Fibroblast of gingiva (primary cell): Measurements from ENCODE around the gene DCTN3.

Source experiments
- DNase-seq: peaks from one replicate; pipeline ENCODE4 v3.0.0-alpha.2; 2011; ENCODE audit warnings: low read depth

Gene DCTN3

DNA sequence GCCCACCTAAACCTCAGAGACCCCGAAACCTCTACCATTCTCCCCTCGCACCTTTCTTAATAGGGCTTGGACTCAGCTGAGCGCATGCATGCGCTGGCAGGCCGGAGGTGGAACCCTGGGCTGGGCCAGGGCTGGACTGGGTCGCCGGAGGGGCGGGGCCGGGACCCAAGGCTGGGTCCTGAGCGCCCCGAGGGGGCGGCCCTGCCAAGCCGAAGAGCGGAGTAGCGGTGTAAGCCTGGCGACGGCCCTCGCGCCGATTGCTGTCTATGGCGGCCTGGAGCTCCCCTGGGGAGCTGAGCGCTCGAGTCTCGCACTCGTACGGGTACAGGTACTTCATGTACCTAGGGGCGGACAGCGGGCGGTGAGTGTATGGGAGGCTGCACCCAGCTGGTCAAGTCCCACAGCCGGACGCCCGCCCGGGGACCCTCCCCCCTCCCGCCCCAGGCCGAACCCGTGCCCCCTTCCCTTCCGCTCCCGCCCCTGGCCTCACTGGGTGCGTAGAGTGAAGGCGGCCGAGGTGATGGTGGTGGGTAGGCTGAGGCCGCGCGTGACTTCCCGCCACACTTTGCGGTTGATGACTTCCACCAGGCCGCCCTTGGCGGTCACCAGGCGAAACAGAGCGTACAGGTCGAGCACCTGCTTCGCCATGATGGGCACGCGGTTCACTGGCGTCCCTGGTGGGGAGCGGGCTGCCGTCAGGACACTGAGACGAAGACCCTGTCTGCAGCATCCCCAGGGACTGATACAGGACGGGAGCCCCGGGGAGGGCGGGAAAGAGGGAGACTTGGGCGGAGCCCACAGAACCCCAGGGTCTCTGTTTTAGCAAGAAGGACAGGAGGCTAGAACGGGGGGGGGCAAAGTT is 3.3 kb upstream of the DCTN3 start:
- no peak for DNase-seq

DNA sequence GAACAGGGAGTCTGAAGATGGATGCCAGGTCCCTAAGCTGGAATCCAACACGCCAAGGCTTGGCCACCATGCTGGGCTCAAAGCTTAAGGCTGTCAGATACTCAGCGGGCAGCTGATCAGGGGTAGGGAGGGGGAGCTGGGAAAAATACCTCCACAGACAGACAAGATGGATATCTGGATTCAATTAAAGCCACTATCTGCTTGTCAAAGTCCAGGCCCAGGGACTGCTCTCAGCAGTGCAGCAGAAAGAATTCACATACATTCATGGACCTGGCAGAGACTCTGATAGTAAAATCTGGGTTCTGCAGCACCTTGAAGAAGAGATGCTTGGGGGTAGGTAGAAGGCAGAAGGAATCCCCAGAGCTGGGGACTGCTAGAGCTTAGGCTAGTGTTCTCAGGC is 5.2 kb downstream of the DCTN3 start:
- DNase-seq, result no peak

DNA sequence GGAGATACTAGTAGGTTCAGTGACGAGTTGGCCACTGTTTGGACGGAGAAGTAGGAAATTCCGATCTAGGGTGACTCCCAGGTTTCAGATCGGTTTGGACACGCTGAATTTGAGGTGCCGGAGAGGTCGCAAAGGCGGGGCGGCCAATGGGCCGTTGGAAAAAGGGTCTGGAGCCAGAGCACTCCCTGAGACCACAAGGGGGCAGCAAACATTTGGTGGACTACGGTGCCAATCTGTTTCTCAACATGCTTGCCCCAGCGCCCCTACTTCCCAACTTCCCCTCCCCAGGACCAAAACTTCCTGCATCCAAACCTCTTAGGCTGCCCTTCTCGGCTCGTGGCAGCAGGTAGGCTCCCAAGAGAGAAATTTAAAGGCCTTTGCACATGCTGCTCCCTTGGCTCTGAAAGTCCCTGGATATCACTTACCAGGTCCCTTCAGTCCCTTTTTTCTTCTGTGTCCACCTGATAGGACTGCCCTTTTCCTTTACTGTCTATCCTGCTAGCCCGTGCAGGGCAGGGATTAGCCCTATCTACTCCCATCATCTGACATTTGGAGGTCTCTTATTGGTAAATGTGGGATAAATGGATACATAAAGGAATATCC is 7.4 kb downstream of the DCTN3 start:
- peak; percentile 61 for DNase-seq

DNA sequence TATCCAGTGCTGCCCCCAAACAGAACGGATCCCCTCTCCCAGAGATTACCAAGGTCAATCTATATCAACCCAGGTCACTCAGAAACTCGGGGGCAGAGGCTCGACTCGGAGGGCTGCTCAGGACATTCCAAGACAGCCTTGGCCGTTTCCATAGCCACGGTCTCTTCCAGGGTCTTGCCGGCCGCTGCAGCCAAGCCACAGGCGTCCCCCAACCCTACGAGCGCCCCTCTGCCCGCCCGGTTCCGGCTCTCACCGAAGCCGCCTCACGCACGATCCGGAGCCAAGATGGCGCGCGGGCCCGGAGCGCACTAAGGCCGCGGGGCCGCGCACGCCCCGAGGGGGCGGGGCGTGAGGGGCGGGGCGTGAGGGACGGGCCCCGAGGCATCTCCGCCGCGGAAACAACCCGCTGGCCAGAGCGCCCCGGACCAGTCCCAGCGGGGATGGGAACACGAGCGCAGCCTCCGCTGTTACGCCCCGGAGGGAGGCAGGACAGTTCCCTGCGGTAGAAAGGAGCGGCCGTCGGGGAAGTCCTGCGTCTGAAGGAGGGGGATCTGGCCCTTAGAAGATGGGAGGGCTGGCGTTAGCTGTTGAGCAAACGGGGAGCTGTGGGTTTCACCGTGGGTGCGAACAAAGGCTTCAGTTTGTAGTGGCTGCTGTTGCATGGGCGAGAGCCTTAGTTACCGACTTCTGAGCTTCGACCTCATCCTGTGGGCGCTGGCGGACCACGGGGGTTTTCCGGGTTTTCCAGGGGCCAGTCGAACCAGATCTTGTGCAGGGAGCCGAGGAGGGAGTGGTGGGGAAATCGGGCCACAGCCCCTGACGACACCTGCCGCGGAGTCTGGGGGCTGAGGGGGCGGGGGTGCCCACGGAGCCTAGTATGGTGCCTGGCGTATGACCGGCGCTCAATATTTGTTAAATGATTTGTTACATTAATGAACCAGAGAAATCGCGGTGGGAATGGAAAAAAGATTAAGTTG is 8.2 kb downstream of the DCTN3 start, which contains the start of gene RPP25L:
Gene RPP25L (minus strand): TSS at position 287 of the 977 bp plus-strand sequence. CDS start 801 bp downstream, outside the sequence.
- peak; percentile 83 for DNase-seq

DNA sequence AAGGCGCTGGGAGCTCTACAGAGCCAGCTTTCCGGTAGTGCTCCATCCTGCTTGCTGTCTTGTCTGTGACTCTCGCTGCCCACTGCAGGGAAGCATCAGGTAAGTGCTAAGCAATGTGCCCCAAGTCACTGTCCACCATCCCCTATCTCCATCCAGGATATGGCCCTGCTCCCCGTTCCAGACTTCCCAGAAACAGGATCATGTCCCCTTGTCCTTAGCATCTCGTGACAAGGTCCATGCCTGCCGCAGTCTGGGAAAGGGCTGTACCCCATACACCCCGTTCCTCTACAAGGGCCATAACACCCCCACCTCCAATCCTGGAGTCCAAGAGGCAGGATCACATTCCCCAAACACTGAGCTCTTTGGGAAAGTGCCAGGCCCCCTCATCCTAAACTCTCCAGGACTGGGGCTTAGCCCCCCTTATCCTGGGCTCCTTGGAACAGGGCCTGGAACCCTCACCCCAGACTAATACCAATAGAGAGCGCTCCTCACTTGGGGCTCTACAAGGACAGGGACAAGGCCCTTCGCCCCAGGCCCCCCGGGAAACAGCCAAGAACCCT is 9.0 kb downstream of the DCTN3 start:
- no peak for DNase-seq

DNA sequence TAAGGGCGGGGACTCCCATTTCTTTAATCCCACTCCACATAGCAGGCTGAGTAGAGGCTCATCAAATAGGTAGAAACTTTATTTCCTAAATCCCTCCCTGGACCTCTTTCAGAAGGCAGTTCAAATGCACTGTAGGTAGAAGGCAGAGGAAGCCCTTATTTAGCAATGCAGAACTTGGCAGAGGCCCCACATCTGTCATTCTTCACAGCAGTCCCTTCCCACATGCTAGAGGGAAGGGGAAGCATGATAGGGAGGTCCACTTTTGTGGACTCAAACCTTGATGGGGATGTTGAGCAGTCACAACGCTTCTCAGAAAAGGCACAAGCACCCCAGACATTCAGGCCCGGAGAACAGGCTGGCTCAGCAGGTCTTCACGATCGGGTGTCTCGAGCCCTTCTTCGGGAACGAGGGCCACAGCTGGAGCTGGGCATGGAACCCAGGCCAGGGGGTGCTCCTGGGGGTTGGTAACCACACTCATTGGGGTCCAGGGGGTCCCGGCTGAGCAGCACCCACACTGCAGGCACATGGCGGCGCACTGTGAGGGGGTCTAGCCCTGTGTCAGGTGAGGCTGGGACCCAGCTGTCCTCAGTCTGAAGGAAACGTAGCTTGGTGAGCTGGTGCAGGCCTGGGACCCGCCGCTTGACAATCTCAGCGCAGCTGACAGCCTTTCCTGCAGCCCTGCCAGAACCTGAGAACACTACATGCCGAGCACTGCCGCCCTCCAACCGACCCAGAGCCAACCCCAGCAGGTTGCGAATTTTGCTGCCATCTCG is 9.7 kb downstream of the DCTN3 start:
- no peak for DNase-seq

DNA sequence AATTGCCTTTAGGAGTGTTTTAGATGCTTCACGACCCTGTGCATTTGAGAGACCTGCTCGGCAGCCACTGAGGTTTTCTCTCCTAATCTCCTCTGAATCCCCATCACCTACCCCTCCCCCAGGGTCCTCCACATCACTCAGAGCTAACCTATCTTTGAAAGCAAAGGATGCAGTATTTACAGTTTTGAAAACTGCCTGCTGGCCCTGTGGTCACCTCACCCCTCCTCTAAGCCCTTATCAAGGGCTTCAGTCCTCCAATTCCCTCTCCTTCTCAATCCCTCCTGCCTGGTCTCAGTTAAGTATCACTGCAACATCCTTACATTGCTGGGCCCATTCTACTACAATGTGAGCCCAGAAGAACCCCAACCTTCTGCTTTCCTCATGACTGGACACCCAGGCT is 13.0 kb downstream of the DCTN3 start:
- no peak for DNase-seq

DNA sequence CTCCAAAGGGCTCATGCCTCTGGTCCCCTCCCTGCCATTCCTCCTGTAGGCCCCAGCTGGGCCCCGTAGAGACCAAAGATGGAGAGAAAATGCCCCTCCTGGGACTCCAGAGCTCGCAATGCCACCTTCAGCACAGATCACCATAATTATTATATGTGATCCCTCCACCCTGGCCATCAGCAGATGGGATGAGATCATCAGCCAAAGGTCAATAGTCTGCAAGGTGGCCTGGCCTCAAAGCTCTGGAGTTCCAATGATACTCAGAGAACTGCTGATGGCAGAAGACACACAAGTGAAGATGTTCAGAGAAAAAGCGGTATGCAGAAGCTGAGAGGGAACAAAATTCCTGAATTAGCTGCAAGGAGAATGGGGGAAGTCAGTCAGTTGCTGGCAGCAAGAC is 13.4 kb downstream of the DCTN3 start:
- DNase-seq, result no peak

DNA sequence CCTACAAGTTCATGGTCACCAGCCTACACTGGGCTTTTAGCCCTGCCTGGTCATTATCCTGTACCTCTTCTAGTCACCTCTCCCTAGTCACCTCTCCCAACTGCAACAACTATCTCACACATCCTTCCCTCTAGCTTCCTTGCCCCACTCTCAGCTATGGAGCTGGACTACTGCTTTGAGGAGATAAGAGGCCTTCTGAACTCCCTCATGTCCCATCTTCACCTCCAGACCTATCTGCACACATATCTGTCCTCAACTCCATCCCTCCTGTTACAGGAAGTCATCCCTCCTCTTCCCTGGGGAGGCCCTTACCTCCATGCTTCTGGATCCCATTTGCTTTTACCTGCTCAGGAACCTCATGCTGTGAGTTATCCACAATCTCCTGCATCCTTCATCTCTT is 14.1 kb downstream of the DCTN3 start:
- DNase-seq, result no peak

DNA sequence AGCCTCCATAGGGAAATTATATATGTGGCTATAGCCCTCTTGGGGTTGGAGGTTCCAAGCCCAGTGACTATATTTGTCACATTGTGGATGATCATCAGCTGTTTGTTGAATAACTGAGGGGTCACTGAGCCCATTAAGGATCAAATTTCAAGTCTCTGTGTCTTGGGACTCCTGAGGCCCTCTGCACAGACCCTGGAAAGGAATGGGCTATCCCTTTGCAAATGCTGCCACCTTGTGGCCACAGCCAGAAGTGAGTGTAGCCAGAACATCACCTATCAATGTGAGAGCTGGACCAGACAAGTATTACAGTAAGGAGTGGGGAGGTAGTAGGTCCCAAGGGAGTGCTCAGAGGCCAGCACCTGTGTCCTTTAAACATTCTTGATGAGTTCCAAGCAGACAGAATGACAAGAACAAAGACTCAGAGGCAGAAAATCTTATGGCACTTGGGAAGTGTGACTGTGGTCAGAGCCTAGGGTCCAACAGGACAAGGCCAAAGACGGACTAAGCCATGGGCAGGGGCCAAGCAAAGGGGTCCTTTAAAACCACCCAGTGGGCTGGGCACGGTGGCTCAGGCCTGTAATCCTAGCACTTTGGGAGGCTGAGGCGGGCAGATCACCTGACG is 16.6 kb downstream of the DCTN3 start:
- DNase-seq, result peak; percentile 41

DNA sequence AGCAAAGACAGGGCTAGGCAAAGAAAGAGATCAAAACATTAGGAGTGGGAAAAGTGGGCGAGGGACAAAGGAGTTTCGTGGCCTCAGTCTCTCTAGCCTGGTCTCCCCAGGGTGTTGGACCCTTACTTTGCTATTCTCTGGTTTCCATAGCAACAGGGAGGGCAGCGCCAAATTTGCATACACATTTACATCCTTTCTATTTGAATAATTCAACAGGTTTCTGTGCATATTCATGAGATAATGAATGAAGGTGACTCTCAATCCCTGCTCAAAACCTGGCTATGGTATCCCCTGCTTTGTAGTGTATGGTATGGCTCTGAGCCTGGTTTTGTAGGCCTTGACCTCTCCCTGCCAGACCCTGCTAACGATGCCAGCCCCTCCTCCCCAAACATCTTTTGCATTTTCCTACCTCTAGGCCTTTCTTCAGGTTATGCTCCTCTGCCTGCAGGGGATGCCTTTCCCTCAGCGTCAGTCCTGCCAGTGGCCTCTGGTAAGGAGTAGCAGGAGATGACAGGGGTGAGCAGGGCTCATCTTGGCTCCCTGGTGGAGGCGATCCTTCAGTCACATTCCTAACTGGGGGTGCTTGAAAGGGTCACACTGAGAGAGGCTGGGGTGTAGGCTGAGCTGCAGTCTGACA is 18.2 kb downstream of the DCTN3 start:
- no peak for DNase-seq

DNA sequence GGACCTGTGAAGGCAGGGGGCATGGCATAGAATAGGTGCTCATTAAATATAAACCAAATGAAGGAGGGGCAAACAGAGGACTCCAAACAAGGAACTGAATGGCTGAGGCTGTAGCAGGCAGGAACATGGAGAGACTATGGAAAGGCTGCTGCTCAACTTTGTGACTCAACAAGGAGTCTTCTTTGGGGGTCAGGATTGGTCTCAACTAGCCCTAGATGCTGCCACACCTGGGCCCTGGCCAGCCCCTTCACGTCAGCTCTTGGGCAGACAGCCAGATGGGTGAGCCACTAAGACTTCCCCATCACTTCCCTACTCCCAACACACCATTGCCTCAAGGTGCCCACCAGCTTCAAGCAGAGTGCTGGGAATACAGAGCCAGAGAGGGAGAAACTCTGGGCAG is 19.4 kb downstream of the DCTN3 start:
- DNase-seq, result no peak

DNA sequence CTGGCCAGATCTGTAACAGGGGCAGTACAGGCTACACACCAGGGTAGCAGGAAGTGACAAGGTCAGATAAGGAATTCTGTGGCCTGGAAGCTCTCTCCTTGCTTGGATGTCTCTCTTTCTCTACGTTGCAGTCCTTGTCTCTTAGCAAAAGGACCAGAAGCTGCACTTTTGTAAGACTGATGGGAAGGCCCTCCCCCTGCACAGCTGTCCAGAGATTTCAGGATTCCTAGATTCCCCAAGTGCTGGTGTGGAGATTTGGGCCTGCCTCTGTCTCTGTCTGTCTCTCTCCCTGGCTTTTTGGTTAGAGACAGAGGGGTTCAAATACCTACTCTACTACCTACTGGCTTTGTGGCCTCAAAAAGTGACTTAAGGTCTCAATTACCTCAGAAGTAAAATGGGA is 20.7 kb downstream of the DCTN3 start:
- DNase-seq, result no peak

DNA sequence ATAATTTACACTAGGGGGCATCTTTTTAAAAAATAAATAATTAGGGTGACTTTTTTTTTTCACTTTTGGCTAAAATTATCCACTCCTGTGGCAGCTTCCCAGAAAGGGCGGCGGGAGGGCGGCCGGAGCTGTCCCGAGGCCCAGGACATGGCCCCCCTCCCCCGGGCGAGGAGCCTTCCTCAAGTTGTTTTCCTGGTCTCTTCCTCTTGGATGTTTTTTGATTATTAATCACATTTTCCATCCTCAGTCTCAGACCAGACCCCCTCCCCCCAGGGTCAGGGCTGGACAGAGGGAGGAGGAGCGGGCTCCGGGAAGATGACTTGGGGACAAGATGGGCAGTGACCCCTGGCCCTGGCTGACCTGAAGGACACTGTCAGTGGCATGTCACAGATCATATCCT is 26.1 kb downstream of the DCTN3 start:
- DNase-seq, result no peak

DNA sequence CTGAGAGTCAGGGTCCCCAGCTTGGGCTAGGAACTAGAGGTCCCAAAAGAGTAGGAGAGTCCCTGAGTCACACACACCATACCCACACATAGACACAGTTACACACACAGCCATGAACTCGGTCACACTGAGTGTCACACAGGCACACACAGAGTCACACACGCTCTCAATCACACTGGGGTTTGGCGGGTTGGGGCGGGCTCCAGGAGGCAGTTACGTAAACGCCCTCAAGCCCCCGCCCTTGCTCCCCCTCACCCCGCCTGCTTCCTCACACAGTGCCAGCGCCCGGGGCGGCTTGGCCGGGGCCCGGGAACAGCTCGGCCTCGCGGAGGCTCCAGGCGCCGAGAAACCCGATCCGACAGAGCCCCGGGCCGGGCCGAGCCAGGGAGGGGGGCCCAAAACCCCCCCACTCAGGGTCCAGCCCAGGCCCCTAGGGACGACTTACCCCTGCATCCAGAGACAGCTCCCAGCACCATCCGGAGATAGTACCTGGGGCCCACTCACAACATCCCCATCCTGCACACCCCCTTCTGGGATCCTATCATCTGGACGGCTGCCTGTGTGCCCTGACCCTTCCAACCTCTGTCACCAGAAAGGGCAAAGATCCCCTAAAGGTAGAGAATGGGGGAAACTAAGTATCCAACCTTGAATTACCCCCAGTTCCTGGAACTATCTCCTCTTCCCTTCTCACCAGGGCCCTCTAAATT is 27.2 kb downstream of the DCTN3 start:
- peak; percentile 30 for DNase-seq

DNA sequence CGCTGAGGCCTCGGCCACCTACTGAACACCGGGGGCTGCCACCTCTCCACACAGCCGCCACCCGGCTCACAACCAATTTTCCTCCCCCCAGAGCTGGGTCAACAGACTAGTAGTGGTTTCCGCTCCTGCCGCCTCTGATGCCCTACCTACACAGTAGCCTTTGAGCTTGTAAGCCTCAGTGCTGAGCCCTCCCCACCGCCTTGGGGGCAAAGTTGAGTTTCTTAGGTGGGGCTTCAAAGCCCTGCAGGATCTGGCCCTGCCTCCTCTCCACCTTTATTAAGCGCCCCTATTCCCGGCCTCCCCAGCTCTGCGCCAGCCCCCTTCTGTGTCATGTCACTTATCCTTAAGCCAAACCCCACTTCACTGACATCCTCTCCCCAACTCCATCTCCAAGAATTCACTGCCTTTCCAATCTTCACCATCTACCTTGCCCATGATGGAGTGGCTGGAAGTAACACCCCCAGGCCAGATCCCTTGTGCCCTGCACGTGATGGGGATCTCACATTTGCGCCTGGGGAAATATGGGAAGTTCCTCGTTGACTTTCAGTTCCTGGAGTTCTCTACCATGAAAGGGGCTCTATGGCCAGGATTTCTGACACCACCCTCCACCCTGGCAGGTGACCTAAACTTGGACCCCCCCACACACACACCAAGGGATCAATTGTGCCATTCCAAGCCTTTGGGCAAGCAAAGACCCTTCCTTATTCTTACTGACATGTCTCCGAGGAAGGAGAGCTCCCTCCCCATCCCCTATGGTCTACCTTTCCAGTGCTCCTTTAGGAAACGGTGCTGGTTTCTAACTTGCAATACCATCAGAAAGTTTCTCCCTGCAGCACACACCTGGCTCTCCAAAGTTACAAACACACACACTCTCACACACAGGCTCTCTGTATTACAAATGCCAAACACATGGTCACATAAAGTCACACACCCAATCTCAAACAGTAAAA is 28.1 kb downstream of the DCTN3 start:
- DNase-seq, result no peak

DNA sequence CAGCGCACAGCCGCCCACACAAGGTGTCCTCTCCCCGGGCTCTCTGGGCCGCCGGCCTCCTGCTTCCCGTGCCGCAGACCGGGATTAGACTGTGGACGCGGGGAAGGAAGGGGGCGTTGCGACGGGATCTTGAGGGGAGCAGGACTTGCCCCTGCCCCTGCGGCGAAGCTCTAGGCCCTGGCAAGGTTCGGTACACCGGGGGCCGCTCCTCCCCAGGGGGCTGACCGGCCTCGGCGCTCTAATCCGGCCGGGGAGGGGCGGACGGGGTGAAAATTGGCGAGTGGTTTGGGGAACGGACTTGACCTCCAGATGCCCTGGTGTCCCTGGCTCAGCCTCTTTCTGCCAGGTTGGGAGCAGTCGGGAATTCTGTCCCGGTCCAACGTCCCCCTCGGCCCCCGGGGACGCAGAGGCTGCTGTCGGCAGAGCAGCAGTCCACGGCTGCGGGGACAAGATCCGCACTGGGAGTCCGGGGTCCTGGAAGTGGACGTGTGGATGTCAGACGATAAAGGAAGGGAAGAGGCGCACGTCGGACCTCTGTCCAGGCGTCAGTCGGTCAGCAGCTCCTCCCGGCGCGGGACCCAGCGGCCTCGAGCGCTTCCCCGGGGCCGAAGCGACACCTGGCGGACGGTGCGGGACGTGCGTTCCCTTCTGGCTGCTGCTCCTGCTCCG is 28.9 kb downstream of the DCTN3 start:
- DNase-seq, result peak; percentile 61
